WTC11 (cell line): ENCODE measurements around the gene PAPSS1.

Experiments
- SP1 ChIP-seq: sonication (generic); formaldehyde crosslinking; conservative IDR thresholded peaks from 2 replicates; pipeline ENCODE4 v1.8.1; 2022; ENCODE audit warnings: missing genetic modification reagents
- ZNF121 ChIP-seq: sonication (generic); formaldehyde crosslinking; IDR thresholded peaks from 2 replicates; pipeline ENCODE4 v1.8.0; 2023; ENCODE audit warnings: missing genetic modification reagents
- ZNF671 ChIP-seq: fragments of 250-450 bp; sonication (Bioruptor Pico); IDR thresholded peaks from 2 replicates; pipeline ENCODE4 v1.8.0; 2021; ENCODE audit warnings: mild to moderate bottlenecking
- TF ChIP-seq, protein P1 (sequence below): sonication (generic); formaldehyde crosslinking; IDR thresholded peaks from 2 replicates; pipeline ENCODE4 v1.8.1; 2023; ENCODE audit warnings: mild to moderate bottlenecking, missing genetic modification reagents, moderate library complexity
- TF ChIP-seq, protein P2 (sequence below): sonication (generic); formaldehyde crosslinking; IDR thresholded peaks from 2 replicates; pipeline ENCODE4 v1.8.1; 2022; ENCODE audit warnings: low read depth, mild to moderate bottlenecking, moderate library complexity, missing genetic modification reagents, borderline replicate concordance
- TF ChIP-seq, protein P3 (sequence below): fragments of 200-600 bp; IDR thresholded peaks from 2 replicates; pipeline ENCODE4 v1.8.0; 2022; ENCODE audit warnings: antibody characterized with exemption
- TF ChIP-seq, protein P4 (sequence below): sonication (generic); formaldehyde crosslinking; IDR thresholded peaks from 2 replicates; pipeline ENCODE4 v1.8.1; 2022; ENCODE audit warnings: low read depth, missing genetic modification reagents, borderline replicate concordance

DNA sequence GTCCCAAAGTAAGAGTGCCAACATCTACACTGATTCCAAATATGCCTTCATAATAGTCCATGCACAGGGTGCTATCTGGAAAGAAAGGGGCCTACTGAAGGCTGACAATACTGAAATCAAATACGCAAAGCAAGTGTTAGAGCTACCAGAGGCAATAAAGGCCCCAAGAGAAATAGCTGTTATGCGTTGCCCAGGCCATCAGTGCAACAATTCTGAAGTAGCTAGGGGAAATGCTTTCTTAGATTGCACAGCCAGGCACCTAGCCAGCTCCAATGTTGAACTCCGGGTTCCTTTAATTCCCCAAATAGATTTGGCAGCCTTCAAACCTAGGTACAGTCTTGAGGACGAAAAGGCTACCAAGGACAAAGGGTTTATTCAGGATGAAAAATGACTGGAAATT, 17.4 kb upstream of the PAPSS1 start:
- TF ChIP-seq, protein P1, sequence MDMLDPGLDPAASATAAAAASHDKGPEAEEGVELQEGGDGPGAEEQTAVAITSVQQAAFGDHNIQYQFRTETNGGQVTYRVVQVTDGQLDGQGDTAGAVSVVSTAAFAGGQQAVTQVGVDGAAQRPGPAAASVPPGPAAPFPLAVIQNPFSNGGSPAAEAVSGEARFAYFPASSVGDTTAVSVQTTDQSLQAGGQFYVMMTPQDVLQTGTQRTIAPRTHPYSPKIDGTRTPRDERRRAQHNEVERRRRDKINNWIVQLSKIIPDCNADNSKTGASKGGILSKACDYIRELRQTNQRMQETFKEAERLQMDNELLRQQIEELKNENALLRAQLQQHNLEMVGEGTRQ (CRISPR knock-in tag): no peak
- TF ChIP-seq ZNF671 (CRISPR knock-in tag) (no peak), ZNF121 (CRISPR knock-in tag) (no peak), SP1 (CRISPR knock-in tag) (no peak)
- TF ChIP-seq, protein P2, sequence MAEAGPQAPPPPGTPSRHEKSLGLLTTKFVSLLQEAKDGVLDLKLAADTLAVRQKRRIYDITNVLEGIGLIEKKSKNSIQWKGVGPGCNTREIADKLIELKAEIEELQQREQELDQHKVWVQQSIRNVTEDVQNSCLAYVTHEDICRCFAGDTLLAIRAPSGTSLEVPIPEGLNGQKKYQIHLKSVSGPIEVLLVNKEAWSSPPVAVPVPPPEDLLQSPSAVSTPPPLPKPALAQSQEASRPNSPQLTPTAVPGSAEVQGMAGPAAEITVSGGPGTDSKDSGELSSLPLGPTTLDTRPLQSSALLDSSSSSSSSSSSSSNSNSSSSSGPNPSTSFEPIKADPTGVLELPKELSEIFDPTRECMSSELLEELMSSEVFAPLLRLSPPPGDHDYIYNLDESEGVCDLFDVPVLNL (CRISPR knock-in tag): no peak
- TF ChIP-seq, protein P3, sequence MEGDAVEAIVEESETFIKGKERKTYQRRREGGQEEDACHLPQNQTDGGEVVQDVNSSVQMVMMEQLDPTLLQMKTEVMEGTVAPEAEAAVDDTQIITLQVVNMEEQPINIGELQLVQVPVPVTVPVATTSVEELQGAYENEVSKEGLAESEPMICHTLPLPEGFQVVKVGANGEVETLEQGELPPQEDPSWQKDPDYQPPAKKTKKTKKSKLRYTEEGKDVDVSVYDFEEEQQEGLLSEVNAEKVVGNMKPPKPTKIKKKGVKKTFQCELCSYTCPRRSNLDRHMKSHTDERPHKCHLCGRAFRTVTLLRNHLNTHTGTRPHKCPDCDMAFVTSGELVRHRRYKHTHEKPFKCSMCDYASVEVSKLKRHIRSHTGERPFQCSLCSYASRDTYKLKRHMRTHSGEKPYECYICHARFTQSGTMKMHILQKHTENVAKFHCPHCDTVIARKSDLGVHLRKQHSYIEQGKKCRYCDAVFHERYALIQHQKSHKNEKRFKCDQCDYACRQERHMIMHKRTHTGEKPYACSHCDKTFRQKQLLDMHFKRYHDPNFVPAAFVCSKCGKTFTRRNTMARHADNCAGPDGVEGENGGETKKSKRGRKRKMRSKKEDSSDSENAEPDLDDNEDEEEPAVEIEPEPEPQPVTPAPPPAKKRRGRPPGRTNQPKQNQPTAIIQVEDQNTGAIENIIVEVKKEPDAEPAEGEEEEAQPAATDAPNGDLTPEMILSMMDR: no peak
- TF ChIP-seq, protein P4, sequence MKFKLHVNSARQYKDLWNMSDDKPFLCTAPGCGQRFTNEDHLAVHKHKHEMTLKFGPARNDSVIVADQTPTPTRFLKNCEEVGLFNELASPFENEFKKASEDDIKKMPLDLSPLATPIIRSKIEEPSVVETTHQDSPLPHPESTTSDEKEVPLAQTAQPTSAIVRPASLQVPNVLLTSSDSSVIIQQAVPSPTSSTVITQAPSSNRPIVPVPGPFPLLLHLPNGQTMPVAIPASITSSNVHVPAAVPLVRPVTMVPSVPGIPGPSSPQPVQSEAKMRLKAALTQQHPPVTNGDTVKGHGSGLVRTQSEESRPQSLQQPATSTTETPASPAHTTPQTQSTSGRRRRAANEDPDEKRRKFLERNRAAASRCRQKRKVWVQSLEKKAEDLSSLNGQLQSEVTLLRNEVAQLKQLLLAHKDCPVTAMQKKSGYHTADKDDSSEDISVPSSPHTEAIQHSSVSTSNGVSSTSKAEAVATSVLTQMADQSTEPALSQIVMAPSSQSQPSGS (CRISPR knock-in tag): no peak
